A549 (cell line): Measurements from ENCODE around the gene PREX1.

Experiments
- CTCF ChIP-seq: fragments of >200 bp; sonication (Bioruptor Twin); formaldehyde crosslinking; IDR thresholded peaks from 3 replicates; pipeline ENCODE4 v1.5.1; 2016
- EP300 ChIP-seq, 2 experiments: fragments of >200 bp; sonication (Bioruptor Twin); formaldehyde crosslinking; IDR thresholded peaks; 2 replicates in 1 of 2; 3 replicates in 1 of 2; pipeline ENCODE4 v1.6.1; 2016 to 2017
- HMGXB4 ChIP-seq: fragments of 250-450 bp; sonication (Bioruptor Pico); IDR thresholded peaks from 2 replicates; pipeline ENCODE4 v1.5.0; 2021; ENCODE audit warnings: mild to moderate bottlenecking, moderate library complexity, borderline replicate concordance
- KDM1A ChIP-seq: fragments of 200-600 bp; sonication (generic); IDR thresholded peaks from 2 replicates; pipeline ENCODE4 v1.6.1; 2016; ENCODE audit warnings: low read depth, mild to moderate bottlenecking
- KDM5A ChIP-seq: fragments of 200-600 bp; sonication (generic); IDR thresholded peaks from 2 replicates; pipeline ENCODE4 v1.6.1; 2016; ENCODE audit warnings: antibody characterized with exemption, mild to moderate bottlenecking
- MAFK ChIP-seq: fragments of 450-650 bp; IDR thresholded peaks from 2 replicates; pipeline ENCODE4 v1.6.1; 2014; ENCODE audit not compliant: partially characterized antibody
- NFE2L2 ChIP-seq: fragments of 150-350 bp; conservative IDR thresholded peaks from 2 replicates; pipeline ENCODE4 v1.6.1; 2014; ENCODE audit warnings: low read length
- PBX3 ChIP-seq: IDR thresholded peaks from 2 replicates; pipeline ENCODE4 v1.6.1; 2012
- POLR2A ChIP-seq: IDR thresholded peaks from 2 replicates; pipeline ENCODE4 v1.6.1; 2012; ENCODE audit warnings: mild to moderate bottlenecking, low read length
- POLR2AphosphoS2 ChIP-seq: conservative IDR thresholded peaks from 2 replicates; pipeline ENCODE4 v1.6.1; 2012; ENCODE audit warnings: low read length, improper control_type of control experiment, inconsistent platforms
- REST ChIP-seq: fragments of 200-600 bp; sonication (generic); IDR thresholded peaks from 2 replicates; pipeline ENCODE4 v1.6.1; 2016; ENCODE audit warnings: antibody characterized with exemption, mild to moderate bottlenecking, moderate library complexity
- RNF2 ChIP-seq: fragments of 200-600 bp; sonication (generic); IDR thresholded peaks from 2 replicates; pipeline ENCODE4 v1.6.1; 2016; ENCODE audit warnings: low read depth, mild to moderate bottlenecking, antibody characterized with exemption, moderate library complexity, borderline replicate concordance
- SMC3 ChIP-seq: fragments of >200 bp; sonication (Bioruptor Twin); formaldehyde crosslinking; IDR thresholded peaks from 3 replicates; pipeline ENCODE4 v1.6.1; 2018; ENCODE audit warnings: inconsistent platforms

GRCh38 chr20:48733296-48733790 is 94.5 kb downstream of the PREX1 start:
- no peak for TF ChIP-seq CTCF
- TF ChIP-seq NFE2L2: no peak
- TF ChIP-seq SMC3: no peak
- no peak for TF ChIP-seq EP300 (IDR thresholded peaks at IDR 0.05)
- TF ChIP-seq PBX3: no peak
- TF ChIP-seq RNF2: no peak
- TF ChIP-seq KDM5A: no peak
- no peak for TF ChIP-seq POLR2AphosphoS2
- TF ChIP-seq REST: no peak
- TF ChIP-seq HMGXB4 (CRISPR knock-in tag): no peak
- TF ChIP-seq KDM1A: no peak
- TF ChIP-seq MAFK: no peak
- TF ChIP-seq POLR2A: no peak
